Sciatic nerve (tissue), 2 donors: ENCODE results near the gene TSPYL6. TPM values are rescaled to one million over a fixed set of nuclear protein-coding genes. Genes with fewer than 3 reads are reported as not detected.
"Not testable (repeated sequence)": the region's sequence is repeated elsewhere in the genome, so short reads cannot be mapped to it uniquely, and the experiment has no call there.

Experiments
- ATAC-seq: fragments of 200-7000 bp; cut with Tn5 transposase; one replicate; pipeline ENCODE4 v1.9.1; 2020; ENCODE audit warnings: mild to moderate bottlenecking, moderate library complexity
- DNase-seq: peaks from one replicate; pipeline ENCODE4 v3.0.0-alpha.2; 2020; ENCODE audit warnings: low spot score
- intact Hi-C: fragments of 100-400 bp; cut with DNase I; formaldehyde crosslinking; loops from one replicate; pipeline ENCODE4 v1.14.2; 2022
- total RNA-seq: library from RNA; stranded (reverse); fragmentation: NEBNext Ultra II Directional; extraction: Animal tissue kit (Norgen Biotek cat#: 25700); gene quantifications from one replicate; pipeline ENCODE4 v1.2.1, GENCODE V29; 2021
- donor health status: DM: no; HTN: no; CAD: no.
- donor health status: DM: no; HTN: no; CAD: no.

The TSPYL6 gene
- 0.13 TPM for total RNA-seq

DNA sequence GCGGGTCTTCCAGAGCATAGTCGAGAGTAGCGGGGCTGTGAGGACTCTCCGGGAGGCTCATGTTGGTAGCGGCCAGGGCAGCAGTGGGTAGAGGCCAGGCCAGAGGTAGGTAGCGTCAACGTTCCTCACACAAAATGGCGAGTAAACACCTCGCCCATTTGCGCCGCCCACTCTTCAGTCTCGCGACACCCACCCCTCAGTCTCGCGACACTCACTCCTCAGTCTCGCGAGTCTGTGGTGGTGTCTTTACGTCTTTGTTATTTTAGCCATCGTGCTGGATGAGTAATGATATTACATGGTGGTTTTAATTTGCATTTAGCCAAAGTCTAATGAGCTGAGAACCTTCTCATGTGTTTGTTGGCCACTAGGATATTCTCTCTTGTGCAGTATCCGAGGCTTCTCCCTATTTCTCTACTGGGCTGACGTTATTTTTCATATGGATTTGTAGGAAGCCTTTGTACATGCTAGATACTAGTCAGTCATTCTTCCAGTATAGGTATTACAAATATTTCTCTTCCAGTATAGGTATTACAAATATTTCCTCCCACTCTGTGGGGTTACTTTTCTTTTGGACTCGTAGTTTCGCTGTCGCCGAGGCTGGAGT is at the start of gene TSPYL6:
TSPYL6 (minus strand) TSS at position 139 of the 604 bp plus-strand sequence; CDS start at position 61, 78 bp downstream.
- ATAC-seq = no peak
- intact Hi-C loops = no loop called here
- no peak for DNase-seq

DNA sequence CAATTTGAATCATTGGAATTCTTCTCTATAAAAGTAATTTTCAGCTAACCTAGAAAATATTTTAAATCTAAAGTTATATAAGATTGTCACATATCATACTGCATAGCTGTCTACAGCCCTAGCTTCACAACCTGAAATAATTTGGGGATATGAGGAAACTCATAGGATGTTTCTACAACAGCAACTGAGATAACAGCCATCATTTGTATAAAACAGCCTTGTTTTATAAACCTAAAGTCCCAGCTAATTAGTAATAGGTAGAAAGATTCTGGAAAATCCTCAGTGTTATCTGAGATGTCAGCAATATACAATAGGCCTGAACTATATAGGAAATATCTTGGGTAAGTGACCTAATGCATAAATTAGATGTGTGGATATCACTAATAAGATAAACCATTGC is 47.6 kb upstream of the TSPYL6 start:
- intact Hi-C loops = no loop called here
- ATAC-seq (no peak), DNase-seq (no peak)

DNA sequence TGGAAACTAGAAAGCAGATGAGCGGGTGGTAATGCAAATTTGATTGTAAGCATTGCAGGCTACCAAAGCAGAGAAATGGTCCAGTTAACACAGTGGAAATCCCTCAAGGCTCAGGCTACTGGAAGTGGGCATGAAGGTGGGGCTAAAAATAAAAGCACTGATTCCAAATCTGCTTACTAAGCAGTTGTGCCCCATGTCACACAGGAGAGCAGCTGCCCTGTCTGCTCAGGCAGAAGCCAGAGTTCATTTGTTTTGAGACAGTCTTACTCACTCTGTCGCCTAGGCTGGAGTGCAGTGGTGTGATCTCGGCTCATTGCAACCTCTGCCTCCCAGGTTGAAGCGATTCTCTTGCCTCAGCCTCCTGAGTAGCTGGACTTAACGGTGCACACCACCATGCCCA is 42.5 kb upstream of the TSPYL6 start:
- intact Hi-C loops = no loop called here
- no peak for ATAC-seq
- DNase-seq = no peak

GRCh38 chr2:54295911-54296310 is 39.9 kb upstream of the TSPYL6 start:
- intact Hi-C loops = no loop called here
- DNase-seq (no peak), ATAC-seq (no peak)

DNA sequence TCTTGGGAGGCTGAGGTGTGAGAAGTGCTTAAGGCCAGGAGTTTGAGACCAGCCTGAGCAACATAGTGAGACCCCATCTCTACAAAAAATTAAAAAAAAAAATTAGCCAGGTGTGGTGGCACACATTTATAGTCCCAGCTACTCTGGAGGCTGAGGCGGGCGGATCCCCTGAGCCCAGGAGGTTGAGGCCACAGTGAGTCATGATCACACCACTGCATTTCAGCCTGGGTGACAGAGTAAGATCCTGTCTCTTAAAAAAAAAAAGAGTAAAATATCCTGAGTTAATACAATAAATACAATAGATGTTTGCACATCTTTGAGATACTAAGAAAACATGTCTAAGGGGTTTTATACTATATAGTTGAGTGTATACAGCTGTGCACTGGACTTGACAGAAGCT is 38.6 kb upstream of the TSPYL6 start:
- ATAC-seq, intact Hi-C loops, DNase-seq: not testable (repeated sequence)

GRCh38 chr2:54290356-54291025 is 34.5 kb upstream of the TSPYL6 start:
- DNase-seq = no peak
- intact Hi-C loops = no loop called here
- ATAC-seq = peak; percentile 21

GRCh38 chr2:54289917-54290316 is 33.9 kb upstream of the TSPYL6 start:
- ATAC-seq = no peak
- no peak for DNase-seq
- intact Hi-C loops = no loop called here

DNA sequence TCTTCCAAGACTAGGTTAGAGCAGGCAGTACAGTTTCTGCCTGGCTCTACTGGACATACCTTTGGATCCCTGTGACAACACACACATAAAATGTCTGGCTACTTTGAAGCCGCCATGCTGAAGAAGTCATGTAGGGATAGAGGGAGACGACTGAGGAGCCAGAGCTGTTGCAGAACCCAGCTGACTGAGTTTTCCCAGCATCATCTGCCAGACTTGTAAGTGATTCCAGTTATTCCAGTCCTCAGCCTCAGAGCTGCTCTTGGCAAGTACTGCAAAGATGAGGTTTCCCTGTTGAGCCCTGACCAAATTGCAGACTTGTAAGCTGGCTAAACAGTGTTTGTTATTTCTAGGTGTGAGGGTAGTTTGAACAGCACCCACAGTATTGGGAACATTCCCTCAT is 31.5 kb upstream of the TSPYL6 start:
- ATAC-seq (peak; percentile 82), DNase-seq (no peak)
- intact Hi-C loops = no loop called here

DNA sequence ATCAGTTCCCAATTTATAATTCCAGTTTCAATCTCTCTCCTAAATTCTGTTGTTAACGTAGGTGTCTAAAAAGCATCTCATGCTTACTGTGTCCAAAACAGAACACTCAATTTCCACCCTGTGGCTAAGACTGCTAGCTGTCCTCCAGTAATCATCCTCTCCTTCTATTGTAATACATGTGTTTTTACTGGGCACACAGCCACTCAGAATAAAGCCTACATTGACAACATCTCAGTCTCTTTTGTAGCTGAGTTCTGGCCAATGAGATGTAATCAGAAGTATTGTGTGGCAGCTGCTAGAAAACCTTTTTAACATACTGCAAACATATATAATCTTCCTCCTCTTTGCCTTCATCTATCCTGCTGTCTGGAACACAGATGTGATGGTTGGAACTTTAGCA is 29.4 kb upstream of the TSPYL6 start:
- no peak for DNase-seq
- intact Hi-C loops = no loop called here
- ATAC-seq = no peak

DNA sequence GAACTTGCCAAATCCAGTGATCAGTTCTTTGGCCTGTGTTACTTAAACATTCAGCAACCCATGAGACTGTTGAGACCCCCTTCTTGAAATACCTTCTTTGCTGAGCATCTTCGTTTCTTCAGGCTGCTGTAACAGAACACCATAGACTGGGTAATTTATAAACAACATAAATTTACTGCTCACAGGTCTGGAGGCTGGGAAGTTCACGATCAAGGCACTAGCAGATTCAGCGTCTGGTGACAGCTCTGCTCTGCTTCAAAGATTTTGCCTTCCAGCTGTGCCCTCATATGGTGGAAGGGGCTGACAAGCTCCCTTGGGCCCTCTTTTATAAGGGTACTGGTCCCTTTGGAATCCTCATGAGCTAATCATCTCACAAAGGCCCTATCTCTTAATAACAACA is 28.8 kb upstream of the TSPYL6 start:
- DNase-seq = no peak
- ATAC-seq = no peak
- intact Hi-C loops = no loop called here

DNA sequence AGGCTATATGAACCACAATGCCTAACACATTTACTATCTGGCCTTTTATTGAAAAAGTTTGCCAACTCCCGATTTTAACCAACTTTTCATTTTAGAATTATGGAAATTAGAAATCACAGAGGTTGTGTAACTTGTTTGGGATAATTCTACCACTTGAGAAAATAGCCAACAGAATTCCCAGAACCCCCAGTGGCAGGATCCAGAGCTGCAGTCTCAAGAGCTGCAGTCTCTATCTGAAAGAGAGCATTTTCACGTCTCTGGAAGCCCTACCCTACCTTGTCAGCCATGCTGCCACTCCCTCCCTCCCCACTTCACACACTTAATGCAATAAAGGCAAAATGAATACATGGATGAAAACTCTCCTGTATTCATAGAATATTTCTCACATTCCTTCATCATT is 23.4 kb upstream of the TSPYL6 start:
- intact Hi-C loops = no loop called here
- DNase-seq (no peak), ATAC-seq (no peak)

GRCh38 chr2:54275541-54275940 is 19.5 kb upstream of the TSPYL6 start:
- intact Hi-C loops = no loop called here
- DNase-seq (no peak), ATAC-seq (no peak)

- ATAC-seq = peak; percentile 85
- intact Hi-C loops = no loop called here
- DNase-seq = no peak
Observed at GRCh38 chr2:54274781-54275242, 18.8 kb upstream of the TSPYL6 start.

DNA sequence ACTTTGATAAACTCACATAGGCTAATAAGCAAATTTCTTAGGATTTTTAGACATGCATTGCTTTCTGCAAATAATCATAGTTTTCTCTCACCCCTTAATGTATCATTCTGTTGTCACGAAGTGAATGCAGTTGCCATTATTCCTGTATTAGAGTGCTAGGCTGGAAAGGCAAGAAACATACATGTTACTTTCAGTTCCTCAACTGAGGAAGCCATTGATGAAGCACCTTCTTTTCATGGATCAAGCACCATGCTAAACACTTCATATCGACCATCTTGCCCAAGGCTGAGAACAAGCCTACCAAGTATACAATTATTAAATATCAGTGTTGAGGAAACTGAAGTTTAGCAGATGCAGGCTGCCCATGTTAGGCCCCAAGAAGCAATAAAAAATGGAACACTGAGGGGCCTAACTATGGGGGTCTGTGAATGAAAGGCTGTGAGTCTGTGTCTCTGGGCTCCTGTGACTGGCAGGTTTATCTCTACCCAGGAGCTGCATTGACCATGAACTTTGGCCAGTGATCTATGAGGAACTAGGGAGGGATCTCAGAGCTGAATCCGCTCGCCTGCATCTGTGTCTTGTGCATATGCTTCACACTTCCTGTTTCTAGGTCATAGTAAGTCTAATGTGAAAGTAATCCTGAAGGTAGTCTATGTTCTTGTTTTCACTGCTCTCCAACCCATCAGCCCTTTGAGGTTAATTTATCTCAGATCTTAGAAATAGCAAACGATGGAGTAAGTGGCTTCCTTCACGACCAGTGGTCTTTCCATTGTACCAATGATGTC is 16.0 kb upstream of the TSPYL6 start:
- intact Hi-C loops = no loop called here
- no peak for DNase-seq
- ATAC-seq = no peak

DNA sequence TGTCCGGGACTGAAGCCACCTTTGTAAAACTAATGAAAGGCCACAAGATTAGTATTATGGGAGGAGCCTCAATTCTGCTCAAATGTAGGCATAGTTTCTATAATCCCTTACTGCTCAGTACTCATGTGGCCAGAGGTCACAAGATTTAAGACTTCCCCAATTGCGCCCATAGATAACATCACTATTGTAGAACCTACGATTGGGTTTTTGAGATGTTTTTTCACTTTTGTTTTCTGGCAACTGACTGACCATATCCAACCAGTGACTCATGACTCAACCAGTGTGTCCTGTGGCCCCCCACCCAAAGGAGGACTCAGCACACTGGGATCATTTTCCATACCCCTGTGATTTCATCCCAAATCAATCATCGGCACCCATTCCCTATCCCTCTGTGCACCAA is 15.2 kb upstream of the TSPYL6 start:
- ATAC-seq (no peak), DNase-seq (no peak)
- intact Hi-C loops = no loop called here

GRCh38 chr2:54267577-54267976 is 11.5 kb upstream of the TSPYL6 start:
- no peak for DNase-seq
- intact Hi-C loops = no loop called here

GRCh38 chr2:54265081-54265480 is 9.1 kb upstream of the TSPYL6 start:
- DNase-seq, ATAC-seq, intact Hi-C loops: not testable (repeated sequence)

More at GRCh38 chr2:54267577-54267976, 11.5 kb upstream of the TSPYL6 start:
- peak; percentile 50 for ATAC-seq

DNA sequence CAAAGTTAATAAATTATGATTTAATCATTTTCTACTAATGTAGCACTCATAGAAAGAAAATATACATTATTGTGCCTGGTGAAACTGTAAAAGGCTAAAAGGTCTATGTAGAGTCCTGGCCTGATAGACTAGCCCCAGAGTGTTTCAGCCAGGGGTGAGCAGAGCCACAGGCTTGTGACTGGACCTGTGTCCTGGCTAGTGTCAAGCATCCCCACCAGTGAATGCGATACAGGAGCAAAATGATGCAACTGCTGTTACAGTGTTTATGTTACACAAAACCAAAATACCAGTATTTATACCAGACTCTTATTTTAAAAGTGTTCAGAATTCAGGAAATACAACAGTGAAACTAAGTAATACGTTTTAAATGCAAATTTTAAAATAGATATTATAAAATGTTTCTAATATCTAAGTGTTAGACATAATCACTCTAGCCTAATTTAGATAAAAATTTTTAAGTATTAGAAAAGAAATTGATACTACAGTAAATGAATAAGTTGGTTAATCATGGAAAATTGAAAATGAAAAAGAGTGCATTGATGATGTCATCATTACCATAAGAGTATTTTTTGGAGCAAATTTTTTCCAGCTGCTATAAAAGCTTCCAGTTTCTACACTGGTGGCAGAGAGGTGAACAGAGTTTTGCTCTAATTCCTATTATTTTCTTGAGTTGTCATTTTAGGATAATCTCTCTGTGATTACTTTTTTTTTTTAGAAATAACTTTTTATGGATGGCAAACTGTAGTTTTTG is 6.2 kb upstream of the TSPYL6 start:
- intact Hi-C loops = no loop called here
- DNase-seq (no peak), ATAC-seq (no peak)

DNA sequence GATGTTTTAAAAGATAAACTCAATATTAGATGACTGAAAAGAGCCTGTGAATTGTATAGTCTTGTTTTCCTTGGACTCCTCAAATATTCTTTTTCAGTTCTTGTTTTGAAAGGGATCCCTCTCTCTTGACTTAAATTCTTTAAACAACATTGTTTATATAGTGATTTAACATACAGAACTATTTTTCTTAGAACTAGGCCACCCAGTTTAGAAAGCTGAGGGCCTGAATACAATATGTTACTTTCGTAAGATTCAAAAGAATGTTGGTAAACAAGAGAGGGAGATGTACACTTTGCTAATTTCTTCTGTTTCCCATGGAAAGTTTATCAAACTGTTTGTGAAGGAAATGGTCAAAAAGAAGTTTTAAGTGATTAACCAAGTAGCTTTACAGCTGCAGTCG is 5.5 kb upstream of the TSPYL6 start:
- no peak for ATAC-seq
- intact Hi-C loops = no loop called here
- DNase-seq = no peak

- DNase-seq (no peak), ATAC-seq (no peak)
- intact Hi-C loops = no loop called here
Observed at GRCh38 chr2:54260241-54260595, 4.2 kb upstream of the TSPYL6 start.
